IMR-90 (cell line): ENCODE results near the gene G3BP2. TPM values are rescaled to one million over a fixed set of nuclear protein-coding genes. Genes with fewer than 3 reads are reported as not detected.

ENCODE experiments used
- ATAC-seq: fragments of 200-7000 bp; cut with Tn5 transposase; 2 replicates; pipeline ENCODE4 v1.9.1; 2020; ENCODE audit warnings: low read depth, mild to moderate bottlenecking, moderate library complexity
- BruUV-seq: library from RNA; stranded (reverse); fragments of 400-500 nt; replicated peaks from 2 replicates; lab custom pipeline; 2021; lab: Mats Ljungman, UMichigan
- CTCF ChIA-PET: fragments of 300-600 bp; formaldehyde crosslinking; extraction: SDS; loops from one replicate; lab custom pipeline; 2021; ENCODE audit warnings: antibody characterized with exemption; lab: Yijun Ruan, JAX
- POLR2A ChIA-PET: fragments of 300-600 bp; sonication (Branson Sonifier 250); formaldehyde crosslinking; loops from one replicate; lab custom pipeline; 2022; ENCODE audit warnings: antibody characterized with exemption; ENCODE audit not compliant: unreplicated experiment; lab: Charles Lee
- DNase-seq: peaks from one replicate; pipeline ENCODE4 v3.0.0; 2013
- H2AFZ ChIP-seq: replicated peaks from 2 replicates; pipeline ENCODE3; 2013; ENCODE audit warnings: low read length, mild to moderate bottlenecking; ENCODE audit not compliant: poor library complexity
- H2AK5ac ChIP-seq: 2 replicates; pipeline ENCODE4 v1.6.1; 2013; ENCODE audit warnings: low read depth, low read length, inconsistent platforms
- H2AK9ac ChIP-seq: replicated peaks from 2 replicates; pipeline ENCODE3; 2013; ENCODE audit warnings: mild to moderate bottlenecking, low read depth, low read length, moderate library complexity; ENCODE audit not compliant: poor library complexity
- H2BK120ac ChIP-seq: 2 replicates; pipeline ENCODE4 v1.6.1; 2013; ENCODE audit warnings: low read depth, low read length, inconsistent platforms
- H2BK15ac ChIP-seq: 3 replicates; pipeline ENCODE4 v1.6.1; 2013; ENCODE audit warnings: low read depth, low read length, inconsistent platforms
- H2BK20ac ChIP-seq: 2 replicates; pipeline ENCODE4 v1.6.1; 2013; ENCODE audit warnings: low read depth, mild to moderate bottlenecking, inconsistent platforms, low read length, moderate library complexity
- H2BK5ac ChIP-seq: 2 replicates; pipeline ENCODE4 v1.6.1; 2013; ENCODE audit warnings: mild to moderate bottlenecking, low read depth, low read length, inconsistent platforms; ENCODE audit not compliant: poor library complexity, severe bottlenecking
- H3K14ac ChIP-seq: replicated peaks from 2 replicates; pipeline ENCODE4 v1.6.1; 2013; ENCODE audit warnings: low read depth, low read length, inconsistent platforms
- H3K18ac ChIP-seq: 2 replicates; pipeline ENCODE4 v1.6.1; 2013; ENCODE audit warnings: low read depth, low read length, control low read depth
- H3K23ac ChIP-seq: 2 replicates; pipeline ENCODE4 v1.6.1; 2013; ENCODE audit warnings: low read depth, low read length, inconsistent platforms
- H3K27ac ChIP-seq: 2 replicates; pipeline ENCODE4 v1.5.1; 2013; ENCODE audit warnings: mild to moderate bottlenecking, control low read depth, low read length; ENCODE audit not compliant: insufficient read depth
- H3K27me3 ChIP-seq: 2 replicates; pipeline ENCODE4 v1.6.1; 2013; ENCODE audit warnings: low read length; ENCODE audit not compliant: control insufficient read depth, insufficient read depth
- H3K36me3 ChIP-seq: 2 replicates; pipeline ENCODE4 v1.6.1; 2013; ENCODE audit warnings: low read length, mixed read lengths; ENCODE audit not compliant: control insufficient read depth, insufficient read depth
- H3K4ac ChIP-seq: 2 replicates; pipeline ENCODE4 v1.6.1; 2013; ENCODE audit warnings: low read depth, low read length, inconsistent platforms
- H3K4me1 ChIP-seq: 2 replicates; pipeline ENCODE4 v1.6.1; 2013; ENCODE audit warnings: low read length, mixed read lengths; ENCODE audit not compliant: control insufficient read depth, insufficient read depth
- H3K4me2 ChIP-seq: 2 replicates; pipeline ENCODE4 v1.6.1; 2013; ENCODE audit warnings: low read depth, mild to moderate bottlenecking, control low read depth, low read length, moderate library complexity
- H3K4me3 ChIP-seq: 2 replicates; pipeline ENCODE4 v1.5.1; 2013; ENCODE audit warnings: low read depth, mild to moderate bottlenecking, control low read depth, low read length, moderate library complexity; ENCODE audit not compliant: insufficient read depth
- H3K56ac ChIP-seq: 2 replicates; pipeline ENCODE4 v1.6.1; 2013; ENCODE audit warnings: low read length, inconsistent platforms; ENCODE audit not compliant: insufficient read depth; ENCODE audit errors: extremely low read depth
- H3K79me1 ChIP-seq, 2 experiments: 2 replicates each; pipeline ENCODE4 v1.6.1; 2013; ENCODE audit warnings: low read length in 2 of 2, inconsistent platforms in 1 of 2, low read depth in 1 of 2
- H3K9ac ChIP-seq: 2 replicates; pipeline ENCODE4 v1.6.1; 2013; ENCODE audit warnings: low read depth, low read length, control low read depth
- H3K9me1 ChIP-seq: 2 replicates; pipeline ENCODE4 v1.6.1; 2013; ENCODE audit warnings: low read length, inconsistent platforms; ENCODE audit not compliant: insufficient read depth
- H3K9me3 ChIP-seq: 2 replicates; pipeline ENCODE4 v1.6.1; 2013; ENCODE audit warnings: low read length; ENCODE audit not compliant: control insufficient read depth, insufficient read depth
- H4K20me1 ChIP-seq: 2 replicates; pipeline ENCODE4 v1.6.1; 2013; ENCODE audit warnings: low read length, inconsistent platforms; ENCODE audit not compliant: insufficient read depth
- H4K5ac ChIP-seq: 2 replicates; pipeline ENCODE4 v1.6.1; 2013; ENCODE audit warnings: mild to moderate bottlenecking, low read depth, low read length, control low read depth
- H4K8ac ChIP-seq, 2 experiments: 2 replicates each; pipeline ENCODE4 v1.6.1; 2013; ENCODE audit warnings: low read depth in 2 of 2, low read length in 2 of 2, control low read depth in 1 of 2, inconsistent platforms in 1 of 2
- H4K91ac ChIP-seq: 2 replicates; pipeline ENCODE4 v1.6.1; 2013; ENCODE audit warnings: low read depth, low read length, inconsistent platforms; ENCODE audit not compliant: insufficient read depth
- FOS ChIP-seq: fragments of 150-350 bp; IDR thresholded peaks from 2 replicates; pipeline ENCODE4 v1.6.1; 2016; ENCODE audit warnings: low read depth, low read length
- MAZ ChIP-seq: IDR thresholded peaks from 2 replicates; pipeline ENCODE4 v1.6.1; 2012; ENCODE audit warnings: low read depth, mild to moderate bottlenecking, low read length, improper control_type of control experiment, moderate library complexity, borderline replicate concordance
- MXI1 ChIP-seq: IDR thresholded peaks from 2 replicates; pipeline ENCODE4 v1.6.1; 2012; ENCODE audit warnings: low read depth, mild to moderate bottlenecking, low read length, moderate library complexity, borderline replicate concordance
- POLR2A ChIP-seq: IDR thresholded peaks from 2 replicates; pipeline ENCODE4 v1.6.1; 2012; ENCODE audit warnings: mild to moderate bottlenecking, low read depth, low read length
- USF2 ChIP-seq: fragments of 150-350 bp; IDR thresholded peaks from 2 replicates; pipeline ENCODE4 v1.6.1; 2017; ENCODE audit warnings: mild to moderate bottlenecking, antibody characterized with exemption, low read length, low read depth
- WGBS, 2 experiments: methylation state at CpG; one replicate each; pipeline versions ENCODE4 v1.1.5 to v1.1.7; 2013; ENCODE audit warnings: missing lambda C conversion rate in 2 of 2; ENCODE audit not compliant: insufficient read length in 1 of 2; ENCODE audit errors: extremely low coverage in 2 of 2; 5-methylcytosine and 5-hydroxymethylcytosine counted together
- dilution Hi-C: fragments of 300-500 bp; cut with HindIII; formaldehyde crosslinking; loops from one replicate; pipeline ENCODE4 v1.14.3; 2018; ENCODE audit warnings: low sequenced_read_pairs; ENCODE audit not compliant: unreplicated experiment
- in situ Hi-C: fragments of 300-500 bp; cut with MboI; formaldehyde crosslinking; loops from 3 replicates; pipeline ENCODE4 v1.14.3; 2019; ENCODE audit warnings: low sequenced_read_pairs, inconsistent platforms, mixed read lengths
- intact Hi-C: fragments of 100-400 bp; cut with micrococcal nuclease; formaldehyde crosslinking; loops from 2 replicates; pipeline ENCODE4 v1.10.0; 2022
- polyA plus RNA-seq, 3 experiments: library from polyadenylated mRNA; depleted of rRNA; stranded (reverse); fragments of >200 nt; gene quantifications; 2 replicates each; pipeline ENCODE4 v1.2.3, GENCODE V29; 2012; ENCODE audit warnings: low replicate concordance in 1 of 3
- total RNA-seq: library from RNA; depleted of rRNA; stranded (reverse); fragments of >200 nt; gene quantifications from 2 replicates; pipeline ENCODE4 v1.2.3, GENCODE V29; 2012

Gene G3BP2
- total and polyA plus RNA-seq, 2 of the 4 experiments (the other 2 are of a cell fraction), result 80.5 to 183 TPM

GRCh38 chr4:75630174-75630936, 42.9 kb downstream of the G3BP2 start, which contains the start of gene CDKL2:
Gene CDKL2 (minus strand): TSS chr4:75630528. CDS start chr4:75625988, 4,540 bp downstream.
- TF ChIP-seq MXI1 (no peak), FOS (no peak), MAZ (no peak), USF2 (peak; percentile 52; the same call in 1 of the 2 replicates), POLR2A (no peak)
- peak within 1 kb of the TSS; percentile 70 for H2AK9ac ChIP-seq
- no peaks in the 10 kb centered on the region for H4K20me1 ChIP-seq
- no peak within 1 kb of the TSS for H3K27ac ChIP-seq
- CTCF ChIA-PET, result interaction anchor here (0.7 kb wide), 1 partner anchor 1148 kb away, joined by 5 read pairs; no protein-coding TSS in a partner anchor
- H3K9me3 ChIP-seq, result no peaks in the 10 kb centered on the region
- H2BK5ac ChIP-seq, result no peak within 1 kb of the TSS
- intact Hi-C loops (no loop called here), dilution Hi-C loops (no loop called here), in situ Hi-C loops (no loop called here)
- no peak within 1 kb of the TSS for H2BK120ac ChIP-seq
- 0 out of 2 replicates have a peak within 1 kb of the TSS, but pooled peaks have one; percentile 50 for H3K23ac ChIP-seq
- H3K56ac ChIP-seq, result no peak within 1 kb of the TSS
- H3K9me1 ChIP-seq, result peaks cover 5% of the 10 kb centered on the region; the same call in 1 of the 2 replicates
- no peak within 1 kb of the TSS for H4K5ac ChIP-seq
- H2AFZ ChIP-seq, result peak within 1 kb of the TSS; percentile 97
- H3K9ac ChIP-seq, result peak within 1 kb of the TSS; percentile 31; the same call in 1 of the 2 replicates
- H4K91ac ChIP-seq, result no peak within 1 kb of the TSS
- no peak within 1 kb of the TSS for H2AK5ac ChIP-seq
- H3K27me3 ChIP-seq, result no peaks in the 10 kb centered on the region
- peak within 1 kb of the TSS; percentile 80 for H3K4me2 ChIP-seq
- BruUV-seq, result no TSS peak
- ATAC-seq, result peak; percentile 92
- H3K18ac ChIP-seq, result no peak within 1 kb of the TSS
- 8% methylated on average over 22 of the region's 57 CpGs; no CpG with 5 or more reads in 1 of the 2 experiments for WGBS, 2 experiments
- H3K4me3 ChIP-seq, result peak within 1 kb of the TSS; percentile 66
- H2BK15ac ChIP-seq, result no peak within 1 kb of the TSS
- no peaks in the 10 kb centered on the region for H3K79me1 ChIP-seq
- H3K36me3 ChIP-seq, result no peaks in the 10 kb centered on the region
- peak within 1 kb of the TSS; percentile 63 for H3K4ac ChIP-seq
- no peak for DNase-seq
- H4K8ac ChIP-seq, result peak within 1 kb of the TSS in 1 of 2 experiments; percentile 53; a peak in 3 of 4 replicates
- POLR2A ChIA-PET, result no interaction called here
- H2BK20ac ChIP-seq, result no peak within 1 kb of the TSS
- no peak within 1 kb of the TSS; the same call in 1 of the 2 replicates for H3K14ac ChIP-seq
- H3K4me1 ChIP-seq, result peaks cover 2% of the 10 kb centered on the region; the same call in 1 of the 2 replicates
